Stimulated activated effector memory CD8-positive, alpha-beta T cell treated with anti-CD3 and anti-CD28 coated beads, Interleukin-12 subunit alpha, Interleukin-12 subunit beta, amount 100 ng/mL, for 72 hours (primary cell): Measurements from ENCODE around the gene AOC2.
"Not testable (repeated sequence)": the region's sequence is repeated elsewhere in the genome, so short reads cannot be mapped to it uniquely, and the experiment has no call there.

Experiments
- ATAC-seq: fragments of 150-1000 bp; cut with Tn5 transposase; 2 replicates; pipeline ENCODE4 v1.10.0; 2021
- DNase-seq, 2 donors: peaks; one replicate each; pipeline ENCODE4 v3.0.0; 2021 to 2022; ENCODE audit warnings: low spot score in 2 of 2
- H3K27ac Mint-ChIP-seq: one replicate; pipeline ENCODE4 v1.8.0; 2022; ENCODE audit warnings: mild to moderate bottlenecking, mixed read lengths
- H3K36me3 Mint-ChIP-seq: one replicate; pipeline ENCODE4 v1.8.0; 2022; ENCODE audit warnings: mild to moderate bottlenecking, mixed read lengths
- H3K4me1 Mint-ChIP-seq: one replicate; pipeline ENCODE4 v1.8.0; 2022; ENCODE audit warnings: mixed read lengths
- H3K4me3 Mint-ChIP-seq: one replicate; pipeline ENCODE4 v1.8.0; 2022; ENCODE audit warnings: mild to moderate bottlenecking, mixed read lengths
- H3K9me3 Mint-ChIP-seq: one replicate; pipeline ENCODE4 v1.8.0; 2022; ENCODE audit warnings: mixed read lengths

Gene AOC2

DNA sequence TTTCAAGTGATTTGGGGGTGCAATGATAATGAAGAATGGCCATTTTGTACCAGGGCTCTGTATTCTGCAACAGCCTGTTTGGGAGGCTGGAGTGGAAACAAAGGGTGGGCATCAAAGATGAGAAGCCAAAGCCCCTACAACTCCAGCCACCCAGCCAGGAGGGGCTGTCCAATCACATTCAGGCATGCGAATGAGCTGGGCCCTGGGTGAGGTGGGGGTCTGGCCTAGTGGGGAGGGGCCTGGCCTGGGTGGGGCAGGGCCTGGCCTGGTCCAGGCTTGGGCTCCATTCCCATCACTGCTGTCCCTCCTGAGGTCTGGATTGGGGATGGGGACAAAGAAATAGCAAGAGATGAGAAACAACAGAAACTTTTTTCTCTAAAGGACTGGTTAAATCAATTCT lies 13.0 kb downstream of the AOC2 start:
- H3K4me3 Mint-ChIP-seq: no peak overlapping the region
- DNase-seq (no peak), ATAC-seq (no peak)

DNA sequence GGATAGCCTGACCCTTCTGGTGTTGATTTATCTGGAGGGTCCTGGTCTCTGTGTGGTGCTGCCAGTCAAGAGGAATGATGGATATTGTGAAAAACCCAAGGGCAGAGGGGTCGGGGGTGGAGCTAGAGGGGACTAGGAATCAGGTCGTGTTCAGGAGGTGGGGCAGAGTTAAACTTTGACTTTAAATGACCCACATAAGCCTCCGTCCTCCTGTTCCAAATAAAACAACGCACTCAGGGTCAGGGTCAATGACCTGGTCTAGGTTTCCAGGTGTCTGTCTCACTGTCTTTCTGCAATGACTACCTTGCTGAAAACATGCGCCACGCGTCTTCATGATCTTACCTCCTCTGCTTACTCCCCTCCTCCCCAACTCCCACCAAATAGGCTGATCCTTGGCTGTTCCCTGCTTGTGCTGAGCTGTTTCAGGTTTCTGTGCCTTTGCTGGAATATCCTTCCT lies 21.3 kb downstream of the AOC2 start:
- Mint-ChIP-seq H3K36me3 (no peaks in the 10 kb centered on the region), H3K4me3 (no peak overlapping the region), H3K9me3 (no peaks in the 10 kb centered on the region), H3K27ac (no peak overlapping the region), H3K4me1 (no peaks in the 10 kb centered on the region)
- ATAC-seq: no peak
- no peak for DNase-seq

More for the DNA sequence above, 13.0 kb downstream of the AOC2 start:
- H3K27ac Mint-ChIP-seq: no peak overlapping the region
- peaks cover 6% of the 10 kb centered on the region for H3K4me1 Mint-ChIP-seq
- H3K36me3 Mint-ChIP-seq: no peaks in the 10 kb centered on the region
- H3K9me3 Mint-ChIP-seq: no peaks in the 10 kb centered on the region

DNA sequence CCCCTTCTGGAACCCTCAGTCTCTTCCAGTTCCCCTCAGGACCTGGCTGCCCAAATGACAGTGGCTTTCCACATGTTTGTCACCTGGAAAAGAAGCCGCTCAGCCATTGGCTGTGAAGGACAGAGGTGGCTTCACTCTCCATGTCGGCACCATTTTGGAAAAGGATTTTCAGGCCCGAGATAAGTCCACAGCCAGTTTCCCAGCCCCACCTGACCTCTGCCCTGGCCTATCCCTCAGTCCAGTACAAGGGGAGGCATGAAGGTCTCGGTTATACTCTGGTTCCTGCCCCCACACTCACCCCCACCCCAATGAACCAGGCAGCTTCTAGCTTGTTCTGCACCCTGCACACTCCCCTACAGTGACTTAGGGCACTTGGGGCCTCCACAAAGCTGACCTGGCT lies 21.8 kb downstream of the AOC2 start:
- Mint-ChIP-seq H3K4me1 (no peaks in the 10 kb centered on the region), H3K4me3 (no peak overlapping the region), H3K36me3 (no peaks in the 10 kb centered on the region), H3K9me3 (no peaks in the 10 kb centered on the region), H3K27ac (no peak overlapping the region)
- ATAC-seq: no peak
- DNase-seq: no peak

DNA sequence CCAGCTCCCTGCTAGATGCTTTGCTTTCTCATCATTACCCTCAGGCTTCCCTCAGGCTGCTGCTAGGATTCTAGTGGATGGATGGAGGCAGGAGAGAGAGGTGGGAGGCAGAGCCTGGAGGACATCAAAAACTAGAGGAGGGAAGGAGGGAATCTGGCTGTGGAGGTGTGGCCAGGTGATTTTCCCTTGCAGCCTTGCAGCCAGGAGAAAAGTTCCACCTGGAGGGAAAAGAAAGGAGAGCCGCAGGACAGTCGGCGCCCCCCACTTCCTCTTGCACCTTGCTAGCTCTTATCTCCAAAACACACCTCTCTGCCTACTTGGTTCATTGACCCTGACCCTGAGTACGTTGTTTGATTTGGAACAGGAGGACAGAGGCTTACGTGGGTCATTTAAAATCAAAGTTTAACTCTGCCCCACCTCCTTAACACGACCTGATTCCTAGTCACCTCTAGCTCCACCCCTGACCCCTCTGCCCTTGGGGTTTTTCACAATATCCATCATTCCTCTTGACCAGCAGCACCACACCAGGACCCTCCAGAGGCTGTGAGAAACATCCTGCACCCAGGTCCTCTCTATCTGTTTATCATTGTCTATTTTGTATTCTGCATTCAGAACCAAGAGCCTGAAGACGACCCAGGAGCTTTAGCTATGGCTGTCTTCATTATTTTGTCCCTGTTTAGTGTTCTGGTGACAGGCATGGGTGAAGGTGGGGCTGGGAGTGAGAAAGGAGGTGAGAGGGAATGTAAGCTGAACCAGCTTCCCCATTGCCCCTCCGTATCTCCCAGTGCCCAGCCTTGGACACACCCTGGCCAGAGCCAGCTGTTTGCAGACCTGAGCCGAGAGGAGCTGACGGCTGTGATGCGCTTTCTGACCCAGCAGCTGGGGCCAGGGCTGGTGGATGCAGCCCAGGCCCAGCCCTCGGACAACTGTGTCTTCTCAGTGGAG lies 22.5 kb downstream of the AOC2 start:
- H3K9me3 Mint-ChIP-seq: no peaks in the 10 kb centered on the region
- DNase-seq (no peak), ATAC-seq (no peak)
- no peaks in the 10 kb centered on the region for H3K4me1 Mint-ChIP-seq
- H3K36me3 Mint-ChIP-seq: no peaks in the 10 kb centered on the region
- no peak overlapping the region for H3K4me3 Mint-ChIP-seq
- H3K27ac Mint-ChIP-seq: no peak overlapping the region

DNA sequence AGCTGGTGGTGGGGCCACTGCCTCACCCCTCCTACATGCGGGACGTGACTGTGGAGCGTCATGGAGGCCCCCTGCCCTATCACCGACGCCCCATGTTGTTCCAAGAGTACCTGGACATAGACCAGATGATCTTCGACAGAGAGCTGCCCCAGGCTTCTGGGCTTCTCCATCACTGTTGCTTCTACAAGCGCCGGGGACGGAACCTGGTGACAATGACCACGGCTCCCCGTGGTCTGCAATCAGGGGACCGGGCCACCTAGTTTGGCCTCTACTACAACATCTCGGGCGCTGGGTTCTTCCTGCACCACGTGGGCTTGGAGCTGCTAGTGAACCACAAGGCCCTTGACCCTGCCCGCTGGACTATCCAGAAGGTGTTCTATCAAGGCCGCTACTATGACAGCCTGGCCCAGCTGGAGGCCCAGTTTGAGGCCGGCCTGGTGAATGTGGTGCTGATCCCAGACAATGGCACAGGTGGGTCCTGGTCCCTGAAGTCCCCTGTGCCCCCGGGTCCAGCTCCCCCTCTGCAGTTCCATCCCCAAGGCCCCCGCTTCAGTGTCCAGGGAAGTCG lies 23.4 kb downstream of the AOC2 start:
- H3K4me1 Mint-ChIP-seq, H3K4me3 Mint-ChIP-seq, H3K27ac Mint-ChIP-seq, H3K9me3 Mint-ChIP-seq, ATAC-seq, DNase-seq, H3K36me3 Mint-ChIP-seq: not testable (repeated sequence)

DNA sequence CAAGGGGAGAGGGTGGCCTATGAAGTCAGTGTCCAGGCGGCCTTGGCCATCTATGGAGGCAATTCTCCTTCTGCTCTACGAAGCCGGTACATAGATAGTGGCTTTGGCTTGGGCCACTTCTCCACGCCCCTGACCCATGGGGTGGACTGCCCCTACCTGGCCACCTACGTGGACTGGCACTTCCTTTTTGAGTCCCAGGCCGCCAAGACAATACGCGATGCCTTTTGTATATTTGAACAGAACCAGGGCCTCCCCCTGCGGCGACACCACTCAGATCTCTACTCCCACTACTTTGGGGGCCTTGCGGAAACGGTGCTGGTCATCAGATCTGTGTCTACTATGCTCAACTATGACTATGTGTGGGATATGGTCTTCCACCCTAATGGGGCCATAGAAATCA lies 24.0 kb downstream of the AOC2 start:
- DNase-seq (no peak), ATAC-seq (no peak)
- Mint-ChIP-seq H3K9me3 (no peaks in the 10 kb centered on the region), H3K4me1 (no peaks in the 10 kb centered on the region), H3K36me3 (no peaks in the 10 kb centered on the region), H3K27ac (no peak overlapping the region), H3K4me3 (no peak overlapping the region)

DNA sequence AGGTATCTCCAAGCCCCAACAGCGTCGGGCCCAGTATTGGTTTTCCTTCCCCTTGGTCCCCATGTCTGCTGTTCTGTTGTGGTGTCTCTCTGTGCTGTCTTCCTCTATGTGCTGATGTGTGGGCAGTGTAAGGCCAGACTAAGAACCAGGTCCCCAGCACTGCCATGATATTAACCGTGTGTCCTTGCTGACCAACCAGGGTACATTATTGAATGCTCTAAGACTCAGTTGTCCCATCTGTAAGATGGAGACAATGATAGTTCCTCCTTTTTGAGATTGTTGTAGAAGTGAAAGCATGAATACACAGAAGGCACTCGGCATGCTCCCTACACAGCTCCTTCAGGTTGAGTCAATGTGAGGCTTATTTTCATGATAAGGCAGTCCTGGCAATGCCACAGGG lies 27.3 kb downstream of the AOC2 start:
- H3K4me1 Mint-ChIP-seq: no peaks in the 10 kb centered on the region
- no peaks in the 10 kb centered on the region for H3K9me3 Mint-ChIP-seq
- no peak overlapping the region for H3K27ac Mint-ChIP-seq
- no peaks in the 10 kb centered on the region for H3K36me3 Mint-ChIP-seq
- no peak overlapping the region for H3K4me3 Mint-ChIP-seq
- no peak for ATAC-seq
- no peak for DNase-seq

DNA sequence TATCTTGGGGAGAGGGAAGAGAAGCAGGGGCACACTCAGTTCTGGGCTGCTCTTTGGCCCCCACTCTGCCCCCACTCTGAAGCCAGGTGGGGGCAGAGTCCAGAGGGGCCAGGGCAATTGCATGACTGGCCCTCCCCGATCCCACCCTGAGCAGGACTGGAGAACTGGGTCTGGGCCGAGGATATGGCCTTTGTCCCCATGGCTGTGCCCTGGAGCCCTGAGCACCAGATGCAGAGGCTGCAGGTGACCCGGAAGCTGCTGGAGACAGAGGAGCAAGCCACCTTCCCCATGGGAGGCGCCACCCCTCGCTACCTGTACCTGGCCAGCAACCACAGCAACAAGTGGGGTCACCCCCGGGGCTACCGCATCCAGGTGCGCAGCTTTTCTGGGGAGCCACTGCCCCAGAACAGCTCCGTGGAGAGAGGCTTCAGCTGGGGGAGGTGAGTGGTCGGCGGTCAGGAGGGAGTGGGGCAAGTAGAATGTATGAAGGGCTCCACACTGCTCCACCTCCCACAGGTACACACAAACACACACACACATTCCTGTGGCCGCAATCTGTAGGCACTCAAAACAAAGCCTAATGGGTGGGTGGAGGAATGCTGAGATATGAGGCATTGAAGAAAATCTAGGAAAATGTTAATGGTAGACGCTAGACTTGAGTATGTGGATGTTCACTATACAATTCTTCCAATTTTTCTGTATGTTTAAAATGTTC lies 28.0 kb downstream of the AOC2 start:
- ATAC-seq: no peak
- H3K36me3 Mint-ChIP-seq: no peaks in the 10 kb centered on the region

DNA sequence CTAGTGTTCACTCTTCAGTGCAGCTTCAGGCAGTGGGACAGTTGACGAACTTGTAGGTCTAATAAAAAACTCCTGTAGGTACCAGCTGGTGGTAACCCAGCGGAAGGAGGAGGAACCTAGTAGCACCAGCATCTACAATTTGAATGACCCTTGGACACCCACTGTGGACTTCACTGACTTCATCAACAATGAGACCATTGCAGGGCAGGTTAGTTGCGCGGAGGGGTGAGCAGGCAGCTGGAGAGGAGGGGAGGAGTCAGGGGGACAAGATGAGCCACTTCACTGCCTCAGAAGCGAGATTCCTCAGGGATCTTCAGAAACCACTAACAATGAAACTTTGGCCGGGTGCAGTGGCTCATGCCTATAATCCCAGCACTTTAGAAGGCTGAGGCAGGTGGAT lies 28.9 kb downstream of the AOC2 start:
- H3K36me3 Mint-ChIP-seq: no peaks in the 10 kb centered on the region
- H3K9me3 Mint-ChIP-seq: no peaks in the 10 kb centered on the region

More for the DNA sequence above, 28.0 kb downstream of the AOC2 start:
- Mint-ChIP-seq H3K9me3 (no peaks in the 10 kb centered on the region), H3K4me3 (no peak overlapping the region), H3K27ac (no peak overlapping the region), H3K4me1 (no peaks in the 10 kb centered on the region)
- DNase-seq: no peak

DNA sequence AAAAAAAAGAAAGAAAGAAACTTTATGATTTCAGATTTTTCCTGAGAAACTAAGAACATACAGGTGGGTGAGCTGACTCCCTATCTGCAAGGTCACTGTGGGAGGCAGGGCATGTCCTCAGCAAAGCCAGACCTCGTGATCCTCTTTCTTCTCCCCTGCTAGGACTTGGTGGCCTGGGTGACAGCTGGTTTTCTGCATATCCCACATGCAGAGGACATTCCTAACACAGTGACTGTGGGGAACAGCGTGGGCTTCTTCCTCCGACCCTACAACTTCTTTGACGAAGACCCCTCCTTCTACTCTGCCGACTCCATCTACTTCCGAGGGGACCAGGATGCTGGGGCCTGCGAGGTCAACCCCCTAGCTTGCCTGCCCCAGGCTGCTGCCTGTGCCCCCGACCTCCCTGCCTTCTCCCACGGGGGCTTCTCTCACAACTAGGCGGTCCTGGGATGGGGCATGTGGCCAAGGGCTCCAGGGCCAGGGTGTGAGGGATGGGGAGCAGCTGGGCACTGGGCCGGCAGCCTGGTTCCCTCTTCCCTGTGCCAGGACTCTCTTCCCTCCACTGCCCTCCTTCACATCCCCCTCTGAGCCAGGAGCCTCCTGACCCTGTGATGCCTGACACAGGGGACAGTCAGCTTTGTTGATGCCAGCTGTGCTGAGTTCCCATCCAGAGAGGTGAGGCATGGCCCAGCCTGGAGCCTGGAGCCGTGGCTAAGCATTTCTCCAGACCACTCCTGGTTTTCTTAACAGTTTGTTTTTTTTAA lies 29.7 kb downstream of the AOC2 start:
- H3K4me1 Mint-ChIP-seq, ATAC-seq, H3K4me3 Mint-ChIP-seq, DNase-seq, H3K27ac Mint-ChIP-seq, H3K9me3 Mint-ChIP-seq, H3K36me3 Mint-ChIP-seq: not testable (repeated sequence)

More for the DNA sequence above, 28.9 kb downstream of the AOC2 start:
- H3K4me3 Mint-ChIP-seq: no peak overlapping the region
- ATAC-seq: no peak
- no peak overlapping the region for H3K27ac Mint-ChIP-seq
- no peaks in the 10 kb centered on the region for H3K4me1 Mint-ChIP-seq
- no peak for DNase-seq

DNA sequence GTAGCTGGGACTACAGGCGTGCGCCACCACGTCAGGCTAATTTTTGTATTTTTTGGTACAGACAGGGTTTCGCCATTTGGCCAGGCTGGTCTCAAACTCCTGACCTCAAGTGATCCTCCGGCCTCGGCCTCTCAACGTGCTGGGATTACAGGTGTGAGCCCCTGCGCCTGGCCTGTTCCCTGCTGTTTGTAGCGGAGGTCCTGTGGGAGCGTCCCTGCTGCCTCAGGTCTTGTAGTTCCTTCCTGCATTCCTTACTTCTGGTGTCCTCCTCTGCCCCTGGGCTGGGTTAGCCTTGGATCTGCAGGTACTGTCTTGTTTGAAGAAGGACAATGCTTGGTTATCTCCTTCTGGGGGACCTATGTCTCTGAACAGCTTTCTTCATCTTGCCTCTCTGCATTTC lies 32.7 kb downstream of the AOC2 start:
- ATAC-seq: no peak
- no peaks in the 10 kb centered on the region for H3K4me1 Mint-ChIP-seq

DNA sequence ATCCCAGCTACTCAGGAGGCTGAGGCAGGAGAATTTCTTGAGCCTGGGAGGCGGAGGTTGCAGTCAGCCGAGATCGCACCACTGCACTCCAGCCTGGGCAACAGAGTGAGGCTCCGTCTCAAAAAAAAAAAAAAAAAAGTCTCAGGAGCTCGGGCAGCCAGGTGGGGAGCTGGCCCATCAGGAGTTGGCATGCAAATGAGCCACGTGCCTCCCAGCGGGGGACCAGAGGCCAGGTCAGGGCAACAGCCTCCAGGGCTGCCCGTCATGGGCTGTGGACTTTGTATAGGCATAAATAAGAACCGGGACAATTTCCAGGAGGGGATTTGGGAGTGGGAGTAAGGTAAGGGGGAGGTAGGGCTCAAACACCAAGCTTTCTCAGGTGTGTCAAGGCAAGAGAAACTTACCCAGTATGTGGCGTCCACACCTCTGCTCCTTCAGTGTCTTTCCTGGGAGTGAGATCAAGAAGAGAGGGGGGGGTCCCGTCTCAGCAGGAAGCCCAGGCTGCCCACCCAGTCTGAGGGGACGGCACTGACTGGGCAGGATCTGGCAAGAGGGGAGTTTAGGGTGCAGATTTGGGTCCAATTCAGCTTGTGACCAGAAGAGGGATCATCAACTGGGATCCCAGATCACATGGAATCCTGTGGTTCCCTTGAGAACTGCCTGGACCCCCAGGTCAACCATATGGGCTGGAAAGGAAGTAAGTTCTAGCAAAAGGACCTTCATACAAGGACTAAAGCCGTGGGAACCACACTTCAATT lies 33.9 kb downstream of the AOC2 start:
- DNase-seq (no peak), ATAC-seq (no peak)
- Mint-ChIP-seq H3K36me3 (no peaks in the 10 kb centered on the region), H3K4me3 (no peak overlapping the region), H3K4me1 (no peaks in the 10 kb centered on the region), H3K9me3 (no peaks in the 10 kb centered on the region), H3K27ac (peak overlapping the region; percentile 29)

More for the DNA sequence above, 32.7 kb downstream of the AOC2 start:
- no peak for DNase-seq
- Mint-ChIP-seq H3K27ac (no peak overlapping the region), H3K36me3 (no peaks in the 10 kb centered on the region), H3K9me3 (no peaks in the 10 kb centered on the region), H3K4me3 (no peak overlapping the region)

DNA sequence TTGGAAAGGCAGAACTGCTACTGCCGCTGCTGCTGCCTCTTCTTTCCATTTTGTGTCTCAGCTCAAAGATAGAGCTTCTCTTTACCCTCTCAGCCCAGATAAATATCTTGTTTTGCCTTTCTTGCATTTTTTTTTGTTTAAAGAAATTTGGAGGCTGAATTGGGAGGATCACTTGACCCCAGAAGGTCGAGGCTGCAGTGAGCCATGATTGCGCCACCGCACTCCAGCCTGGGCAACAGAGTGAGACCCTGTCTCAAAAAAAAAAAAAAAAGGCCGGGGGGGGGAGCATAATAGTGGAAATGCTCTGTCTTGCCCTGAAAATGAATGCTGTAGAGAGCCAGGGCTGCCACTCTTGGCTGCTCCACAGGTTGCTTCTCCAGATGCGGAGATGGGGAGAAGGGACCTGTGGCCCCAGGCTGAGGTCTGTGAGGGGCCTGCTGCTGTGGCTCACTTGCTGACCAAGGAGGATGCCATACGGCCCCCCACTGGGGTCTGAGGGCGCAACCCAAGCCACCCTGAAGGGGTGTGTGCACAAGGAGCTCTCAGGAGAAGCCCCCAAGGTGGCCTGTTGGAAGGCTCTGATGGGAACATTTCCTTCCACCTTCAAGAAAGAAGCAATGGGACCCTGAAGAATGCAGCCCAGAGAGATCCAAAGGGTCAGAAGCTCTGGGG lies 34.7 kb downstream of the AOC2 start:
- Mint-ChIP-seq H3K27ac (no peak overlapping the region), H3K4me3 (no peak overlapping the region), H3K9me3 (no peaks in the 10 kb centered on the region), H3K36me3 (no peaks in the 10 kb centered on the region), H3K4me1 (no peaks in the 10 kb centered on the region)
- ATAC-seq (no peak), DNase-seq (no peak)

DNA sequence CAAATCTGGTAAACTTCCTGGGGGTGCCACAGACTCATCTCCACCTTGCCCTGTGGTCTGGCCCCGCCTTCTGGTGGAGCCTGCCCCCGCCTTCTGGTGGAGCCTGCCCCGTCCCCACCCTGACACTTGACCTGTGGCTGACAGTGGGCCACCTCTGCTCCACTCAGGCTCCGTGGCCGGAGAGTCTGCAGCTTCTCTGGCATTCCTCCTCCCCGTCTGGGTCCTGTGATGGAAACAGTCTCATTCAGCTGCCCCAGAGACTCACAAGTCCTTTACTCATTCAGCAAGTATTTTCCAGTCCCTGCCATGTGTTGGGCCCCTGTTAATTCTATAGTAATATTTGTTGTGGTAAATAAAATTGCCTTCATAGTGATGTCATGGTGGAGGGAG lies 35.2 kb downstream of the AOC2 start:
- no peak overlapping the region for H3K27ac Mint-ChIP-seq
- no peaks in the 10 kb centered on the region for H3K4me1 Mint-ChIP-seq
- ATAC-seq (no peak), DNase-seq (no peak)
- no peak overlapping the region for H3K4me3 Mint-ChIP-seq
- H3K36me3 Mint-ChIP-seq: no peaks in the 10 kb centered on the region
- H3K9me3 Mint-ChIP-seq: no peaks in the 10 kb centered on the region
